HG03135 (cell line): ENCODE results near the gene TRPM2.
"Not testable (repeated sequence)": the region's sequence is repeated elsewhere in the genome, so short reads cannot be mapped to it uniquely, and the experiment has no call there.

Source experiments
- ATAC-seq: cut with Tn5 transposase; IDR thresholded peaks from one replicate; pipeline ENCODE4 v1.9.1; 2021; ENCODE audit warnings: mild to moderate bottlenecking, moderate library complexity; ENCODE audit not compliant: unreplicated experiment

Gene TRPM2

GRCh38 chr21:44391345-44392091, 38.1 kb downstream of the TRPM2 start:
- no peak for ATAC-seq

DNA sequence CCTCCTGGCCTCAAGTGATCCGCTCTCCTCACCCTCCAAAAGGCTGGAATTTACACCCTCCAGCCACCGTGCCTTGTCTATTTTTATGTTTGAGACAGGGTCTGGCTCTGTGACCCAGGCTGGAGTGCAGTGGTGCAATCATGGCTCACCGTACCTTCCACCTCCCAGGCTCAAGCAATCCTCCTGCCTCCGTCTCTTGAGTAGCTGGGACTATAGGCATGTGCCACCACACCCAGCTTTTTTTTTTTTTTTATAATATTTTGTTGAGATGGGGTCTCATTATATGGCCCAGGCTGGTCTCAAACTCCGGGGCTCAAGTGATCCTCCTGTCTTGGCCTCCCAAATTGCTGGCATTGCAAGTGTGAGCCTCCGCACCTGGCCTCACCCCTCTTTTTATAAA, 38.8 kb downstream of the TRPM2 start:
- no peak for ATAC-seq

GRCh38 chr21:44392916-44393315, 39.5 kb downstream of the TRPM2 start:
- ATAC-seq, result no peak

DNA sequence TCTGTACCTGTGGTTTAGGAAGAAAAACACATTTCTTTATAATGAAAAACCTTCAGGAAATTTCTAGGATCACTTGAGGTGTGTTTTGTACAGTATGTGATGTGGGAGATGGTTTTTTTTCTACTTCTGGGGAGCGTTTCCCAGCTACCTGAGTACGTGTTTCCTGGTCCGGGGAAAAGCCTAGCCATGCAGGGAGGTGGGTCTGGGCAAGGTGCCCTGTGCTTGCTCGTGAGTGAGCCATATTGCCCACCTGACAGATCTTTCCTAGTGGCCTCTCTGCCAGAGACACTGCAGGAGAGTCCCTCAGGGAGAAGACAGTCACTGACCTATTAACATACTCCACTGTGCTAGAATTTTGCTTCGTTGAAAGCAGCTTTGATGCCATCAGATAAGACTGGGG, 41.3 kb downstream of the TRPM2 start:
- no peak for ATAC-seq

- no peak for ATAC-seq
Measured at GRCh38 chr21:44395260-44395659, 41.8 kb downstream of the TRPM2 start.

DNA sequence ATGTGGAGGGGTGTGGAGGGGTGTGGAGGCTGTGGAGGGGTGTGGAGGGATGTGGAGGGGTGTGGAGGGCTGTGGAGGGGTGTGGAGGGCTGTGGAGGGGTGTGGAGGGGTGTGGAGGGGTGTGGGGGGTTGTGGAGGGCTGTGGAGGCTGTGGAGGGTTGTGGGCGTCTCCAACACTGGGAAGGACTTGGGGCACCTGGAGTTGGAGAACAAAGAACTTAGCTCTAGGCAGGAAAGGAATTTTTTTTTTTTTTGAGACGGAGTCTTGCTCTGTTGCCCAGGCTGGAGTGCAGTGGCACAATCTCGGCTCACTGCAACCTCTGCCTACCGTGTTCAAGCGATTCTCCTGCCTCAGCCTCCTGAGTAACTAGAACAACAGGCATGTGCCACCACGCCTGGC, 43.4 kb downstream of the TRPM2 start:
- ATAC-seq, result not testable (repeated sequence)

GRCh38 chr21:44397431-44398031, 44.1 kb downstream of the TRPM2 start:
- no peak for ATAC-seq

DNA sequence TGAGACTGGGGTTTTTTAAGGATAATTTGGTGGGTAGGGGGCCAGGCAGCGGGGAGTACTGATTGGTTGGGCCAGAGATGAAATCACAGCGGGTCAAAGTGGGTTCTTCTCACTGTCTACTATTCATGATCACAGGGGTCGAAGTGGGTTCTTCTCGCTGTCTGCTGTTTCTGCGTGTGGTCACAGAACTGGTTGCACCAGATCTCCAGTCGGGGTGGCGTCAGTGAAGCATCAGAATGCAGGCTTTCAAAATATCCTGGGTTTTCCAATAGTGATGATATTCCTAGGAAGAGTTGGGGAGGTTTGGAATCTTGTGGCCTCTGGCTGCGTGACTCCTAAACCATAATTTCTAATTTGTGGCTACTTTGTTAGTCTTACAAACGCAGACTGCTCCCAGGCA, 45.1 kb downstream of the TRPM2 start:
- ATAC-seq, result no peak

DNA sequence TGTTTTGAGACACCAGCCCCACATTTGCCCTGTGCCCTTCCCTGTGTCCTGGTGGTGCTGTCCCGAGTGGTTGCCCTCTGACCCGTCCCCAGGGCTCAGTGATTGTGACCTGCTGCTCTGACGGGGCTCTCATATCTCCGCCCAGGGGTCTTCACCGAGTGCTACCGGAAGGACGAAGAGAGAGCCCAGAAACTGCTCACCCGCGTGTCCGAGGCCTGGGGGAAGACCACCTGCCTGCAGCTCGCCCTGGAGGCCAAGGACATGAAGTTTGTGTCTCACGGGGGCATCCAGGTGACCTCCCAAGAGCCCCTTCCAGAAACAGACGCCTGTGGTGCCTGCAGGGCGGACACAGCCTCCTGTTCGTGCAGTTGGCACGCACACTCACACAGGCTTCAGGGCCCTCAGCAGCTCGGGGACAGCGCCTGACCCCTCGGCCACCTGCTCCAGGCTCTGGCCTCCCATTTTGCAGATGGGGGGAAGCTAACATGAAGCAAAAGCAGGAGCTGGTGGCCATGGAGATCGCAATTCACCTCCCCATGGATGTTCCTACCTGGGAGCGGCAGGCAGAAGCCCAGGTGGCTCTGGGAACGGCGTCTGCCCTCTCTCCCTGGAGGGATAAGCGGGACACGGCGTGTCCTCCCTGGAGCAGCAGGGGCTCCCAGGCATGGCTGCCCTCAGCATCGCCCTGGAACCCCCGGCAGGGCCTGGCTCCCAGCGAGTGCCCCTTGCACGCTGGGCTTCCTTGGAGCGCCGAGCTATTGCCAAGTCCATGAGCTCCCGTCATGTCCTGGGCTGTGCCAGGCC, 45.9 kb downstream of the TRPM2 start:
- no peak for ATAC-seq

- ATAC-seq, result no peak
Measured at GRCh38 chr21:44399955-44400790, 46.8 kb downstream of the TRPM2 start.

GRCh38 chr21:44400791-44401385, 47.5 kb downstream of the TRPM2 start:
- ATAC-seq, result no peak

GRCh38 chr21:44401386-44402160, 48.2 kb downstream of the TRPM2 start:
- ATAC-seq, result no peak

GRCh38 chr21:44402323-44403105, 49.1 kb downstream of the TRPM2 start:
- ATAC-seq, result no peak

- ATAC-seq, result no peak
Measured at GRCh38 chr21:44403106-44404020, 49.9 kb downstream of the TRPM2 start.

DNA sequence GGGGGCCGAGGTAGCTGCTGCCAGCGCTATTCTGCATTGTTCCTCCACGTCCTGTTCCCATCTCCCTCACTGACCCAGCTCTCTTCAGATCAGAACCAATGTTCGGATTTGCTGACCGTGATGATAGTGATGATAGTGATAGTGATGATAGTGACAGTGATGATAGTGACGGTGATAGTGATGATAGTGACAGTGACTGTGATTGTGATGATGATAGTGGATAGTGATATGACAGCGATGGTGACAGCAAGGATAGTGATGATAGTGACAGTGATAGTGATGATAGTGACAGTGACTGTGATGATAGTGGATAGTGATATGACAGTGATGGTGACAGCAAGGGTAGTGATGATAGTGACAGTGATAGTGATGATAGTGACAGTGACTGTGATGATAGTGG, 51.1 kb downstream of the TRPM2 start:
- ATAC-seq, result not testable (repeated sequence)

GRCh38 chr21:44405091-44405947, 51.9 kb downstream of the TRPM2 start:
- ATAC-seq, result no peak
